HG03520 (cell line): ENCODE results near the gene CNTNAP2.

Experiments
- ATAC-seq: cut with Tn5 transposase; IDR thresholded peaks from one replicate; pipeline ENCODE4 v1.9.1; 2021; ENCODE audit warnings: mild to moderate bottlenecking, moderate library complexity; ENCODE audit not compliant: unreplicated experiment

The CNTNAP2 gene

DNA sequence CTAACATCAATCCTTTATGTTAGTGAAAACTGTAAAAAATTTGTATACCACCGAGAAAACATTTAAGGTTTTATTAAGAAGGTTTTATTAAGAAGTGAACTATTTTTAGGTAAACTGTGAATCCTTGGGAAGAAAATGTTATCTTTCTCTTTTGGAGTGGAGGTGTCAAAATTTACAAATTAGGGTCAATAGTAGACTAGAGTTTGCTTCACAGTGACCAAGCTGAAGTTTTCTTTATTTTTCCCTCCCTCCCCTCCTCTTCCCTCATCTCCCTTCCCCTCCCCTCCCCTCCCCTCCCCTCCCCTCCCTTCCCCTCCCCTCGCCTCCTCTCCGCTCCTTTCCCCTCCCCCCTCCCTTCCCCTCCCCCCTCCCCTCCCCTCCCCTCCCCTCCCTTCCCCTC, 168.8 kb downstream of the CNTNAP2 start:
- no peak for ATAC-seq

DNA sequence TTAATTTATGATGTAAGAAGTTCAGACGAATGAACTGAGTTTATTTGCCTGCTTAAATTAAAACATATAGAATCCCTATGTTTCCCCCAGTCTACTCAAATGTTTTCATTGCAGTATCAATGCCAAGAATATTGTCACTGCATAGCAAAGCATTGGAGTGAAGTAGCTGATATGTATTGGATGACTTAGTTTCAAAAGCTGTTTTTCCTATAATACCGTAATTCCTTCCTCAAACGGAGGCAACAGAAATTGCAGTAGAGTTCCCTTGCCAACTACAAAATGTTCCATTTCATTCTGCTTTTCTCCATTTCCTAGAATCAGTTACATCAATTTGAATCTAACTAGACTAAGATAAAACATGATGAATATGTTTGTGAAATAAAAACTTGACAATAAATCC, 174.1 kb downstream of the CNTNAP2 start:
- no peak for ATAC-seq

DNA sequence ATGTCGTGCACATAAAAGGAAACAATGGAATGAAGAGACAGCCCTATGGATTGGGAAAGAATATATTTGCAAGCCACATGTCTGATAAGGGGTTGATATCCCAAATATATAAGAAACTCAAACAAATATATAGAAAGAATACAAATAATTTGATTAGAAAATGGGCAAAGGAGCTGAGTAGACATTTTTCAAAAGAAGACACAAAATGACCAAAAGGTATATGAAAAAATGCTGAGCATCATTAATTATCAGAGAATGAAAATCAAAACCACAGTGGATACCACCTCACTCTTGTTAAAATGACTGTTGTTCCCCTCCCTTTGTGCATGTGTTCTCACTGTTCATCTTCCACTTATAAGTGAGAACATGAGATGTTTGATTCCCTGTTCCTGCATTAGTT, 175.3 kb downstream of the CNTNAP2 start:
- ATAC-seq: no peak

DNA sequence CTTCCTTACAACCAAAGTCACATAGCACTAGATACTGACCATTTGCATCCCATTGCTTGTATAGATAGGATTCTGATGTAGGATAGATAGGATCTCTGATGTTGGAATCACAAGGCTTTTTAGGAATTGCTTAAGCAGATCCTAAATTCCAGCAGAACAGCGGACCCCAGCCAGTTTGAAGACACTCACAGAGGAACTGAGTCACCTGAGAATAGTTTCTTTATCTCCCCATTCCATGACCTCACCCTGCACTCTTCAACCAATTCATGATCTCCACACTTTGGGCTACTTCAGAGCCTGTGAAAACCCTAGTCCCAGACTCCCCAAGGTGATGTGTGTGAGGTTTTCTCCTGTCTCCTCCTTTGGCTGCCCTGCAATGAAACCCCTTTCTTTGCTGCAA, 179.4 kb downstream of the CNTNAP2 start:
- ATAC-seq: no peak

DNA sequence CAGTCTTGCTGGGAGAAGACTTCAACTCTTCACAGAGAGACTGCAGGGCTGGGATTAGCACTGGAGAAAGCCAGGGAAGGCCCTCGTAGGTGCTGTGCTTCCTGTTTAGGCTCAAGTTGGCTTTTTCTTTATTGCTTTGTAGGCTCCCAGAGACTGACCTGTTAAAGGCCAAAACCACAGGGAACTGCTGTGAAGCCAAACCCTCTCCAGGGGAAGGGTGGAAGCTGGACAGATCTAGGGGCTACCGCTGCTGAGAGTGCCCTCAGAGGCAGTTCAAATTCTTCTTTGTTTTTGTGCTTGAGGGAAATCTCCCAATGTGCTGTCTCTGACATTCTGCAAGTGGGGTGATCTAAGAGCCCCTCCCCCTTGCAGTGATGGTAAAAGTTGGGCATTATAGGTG, 198.4 kb downstream of the CNTNAP2 start:
- ATAC-seq: no peak

DNA sequence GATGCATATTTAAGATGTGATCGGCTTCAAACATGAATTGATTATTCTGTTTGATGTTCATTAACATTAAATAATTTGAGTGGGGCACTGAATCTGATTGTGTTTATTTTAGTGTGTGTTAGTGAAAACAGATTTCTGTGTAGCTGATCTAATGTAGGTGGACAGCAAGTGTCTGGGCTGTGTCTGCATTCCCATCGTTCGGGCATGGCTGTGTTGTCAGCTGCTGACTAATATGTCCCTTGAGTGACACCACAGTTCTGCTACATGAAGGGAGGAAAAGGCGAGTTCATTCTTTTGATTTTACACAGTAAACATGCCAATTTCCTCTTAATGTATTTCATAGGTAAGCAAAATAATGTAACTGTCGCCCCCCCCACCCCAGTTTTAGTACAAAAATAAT, 203.0 kb downstream of the CNTNAP2 start:
- no peak for ATAC-seq

DNA sequence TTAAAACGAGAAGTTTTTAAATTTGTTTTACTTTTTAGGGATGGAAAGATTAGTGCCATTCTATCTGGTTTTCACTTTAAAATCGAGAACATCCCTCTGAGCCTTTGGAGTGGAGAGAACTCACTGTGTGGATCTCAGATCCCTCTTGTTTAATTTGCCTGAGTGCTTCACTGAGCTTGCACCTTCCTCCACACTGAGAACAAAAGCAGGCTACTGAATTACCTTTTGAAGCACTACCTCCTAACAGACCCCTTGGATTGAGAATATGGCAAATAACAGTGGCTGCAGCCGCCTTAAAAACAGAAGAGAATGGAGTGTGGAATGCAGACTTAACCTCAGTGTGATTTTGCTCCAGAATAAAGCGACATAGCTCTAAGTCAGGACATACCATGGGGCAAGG, 204.7 kb downstream of the CNTNAP2 start:
- no peak for ATAC-seq

DNA sequence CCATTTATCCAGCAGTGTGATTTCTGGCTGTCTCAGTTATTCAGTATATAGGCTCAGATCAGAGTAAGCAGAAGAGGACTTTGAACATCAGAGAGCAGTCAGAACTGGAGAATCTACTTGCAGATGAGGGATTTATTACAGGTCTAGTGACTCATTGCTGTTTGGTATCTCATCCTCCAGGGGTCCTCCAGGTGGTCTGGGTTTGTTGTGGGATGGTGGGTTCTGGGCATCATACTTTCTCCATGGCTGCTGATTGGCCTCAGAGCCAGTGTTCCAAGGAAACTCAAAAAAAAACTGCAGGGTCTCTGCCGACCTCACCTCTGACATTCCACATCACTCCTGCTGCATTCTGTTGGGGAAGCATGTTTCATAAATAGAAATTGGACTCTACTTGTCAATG, 214.8 kb downstream of the CNTNAP2 start:
- ATAC-seq: no peak

DNA sequence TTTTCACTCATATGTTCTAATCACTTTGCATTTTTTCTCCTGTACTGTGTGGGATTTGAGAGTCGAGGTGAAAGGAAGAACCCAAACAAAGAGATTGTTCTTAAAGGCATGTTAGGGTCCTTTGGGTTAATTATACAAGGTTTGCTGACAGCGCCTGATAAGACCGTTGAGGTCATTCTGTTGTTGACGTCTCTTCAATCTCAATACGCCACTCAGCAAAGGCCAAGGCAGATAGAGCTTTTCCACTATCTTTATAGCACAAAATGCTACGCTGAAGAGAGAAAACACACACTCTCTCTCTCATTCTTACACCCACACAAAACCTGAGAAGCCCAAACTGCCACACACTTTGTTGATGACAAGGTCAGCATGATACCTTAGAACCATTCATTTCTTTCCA, 228.7 kb downstream of the CNTNAP2 start:
- no peak for ATAC-seq

DNA sequence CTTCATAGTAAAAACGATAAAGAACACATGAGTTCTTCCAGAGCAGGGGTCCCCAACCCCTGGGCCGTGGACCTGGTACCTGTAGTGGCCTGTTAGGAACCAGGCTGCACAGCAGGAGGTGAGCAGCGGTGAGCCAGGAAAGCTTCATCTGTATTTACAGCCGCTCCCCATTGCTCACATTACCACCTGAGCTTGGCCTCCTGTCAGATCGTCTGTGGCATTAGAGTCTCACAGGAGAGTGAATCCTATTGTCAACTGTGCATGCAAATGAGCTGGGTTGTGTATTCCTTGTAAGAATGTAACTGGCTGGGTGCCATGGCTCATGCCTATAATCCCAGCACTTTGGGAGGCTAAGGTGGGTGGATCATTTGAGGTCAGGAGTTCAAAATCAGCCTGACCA, 229.5 kb downstream of the CNTNAP2 start:
- no peak for ATAC-seq

DNA sequence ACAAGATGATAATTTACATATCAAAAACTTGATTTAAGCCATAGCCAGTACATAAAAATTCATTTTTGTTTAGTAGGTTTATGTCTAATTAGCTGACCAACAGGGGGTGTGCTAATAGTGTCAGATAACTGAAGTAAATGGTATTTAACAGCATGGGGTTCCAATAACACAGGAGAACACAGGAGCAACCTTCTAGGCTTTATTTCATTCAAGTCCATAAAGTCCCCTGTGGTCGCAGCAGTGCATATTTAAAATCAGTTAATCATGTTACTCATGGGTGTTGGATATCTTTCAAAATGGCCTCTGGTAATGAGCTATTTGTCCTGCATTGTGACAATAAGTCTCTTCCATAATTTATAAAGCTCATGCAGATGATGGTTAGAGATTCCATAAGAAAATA, 238.6 kb downstream of the CNTNAP2 start:
- ATAC-seq: no peak

DNA sequence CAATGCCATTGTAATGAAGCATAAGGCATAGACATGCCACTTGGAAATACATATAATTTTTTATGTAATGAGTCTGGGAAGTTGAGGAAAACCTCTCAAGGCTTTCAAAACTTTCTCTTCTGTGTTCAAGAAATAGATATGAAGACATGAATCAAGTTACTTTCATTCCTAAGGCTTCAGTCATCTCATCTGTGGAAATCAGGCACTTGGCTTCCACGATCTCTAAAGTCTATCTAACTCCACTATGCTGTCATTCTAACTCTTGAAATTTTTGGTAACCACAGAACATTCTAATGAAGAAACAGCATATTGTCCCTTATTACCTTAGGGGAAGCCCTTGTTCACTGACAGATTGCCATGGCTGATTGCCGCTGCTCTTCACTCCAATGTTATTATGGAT, 242.6 kb downstream of the CNTNAP2 start:
- no peak for ATAC-seq

DNA sequence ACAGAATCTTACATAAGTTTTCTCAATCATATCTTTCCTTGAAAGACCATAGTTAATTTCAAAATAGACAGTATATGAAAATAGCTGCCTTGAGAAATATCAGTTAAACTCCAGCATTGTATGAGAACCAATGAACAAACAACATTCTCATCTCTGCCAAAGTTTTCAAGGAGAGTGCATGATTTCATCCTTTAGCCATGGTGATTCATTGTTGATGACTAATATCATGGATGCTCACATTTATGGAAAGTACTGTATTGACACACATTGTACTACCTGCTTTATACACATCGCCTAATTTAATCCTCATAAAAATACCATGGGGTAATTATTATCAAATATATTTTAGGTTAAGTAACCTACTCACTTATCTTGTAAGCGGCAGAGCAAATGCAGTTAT, 250.3 kb downstream of the CNTNAP2 start:
- no peak for ATAC-seq

DNA sequence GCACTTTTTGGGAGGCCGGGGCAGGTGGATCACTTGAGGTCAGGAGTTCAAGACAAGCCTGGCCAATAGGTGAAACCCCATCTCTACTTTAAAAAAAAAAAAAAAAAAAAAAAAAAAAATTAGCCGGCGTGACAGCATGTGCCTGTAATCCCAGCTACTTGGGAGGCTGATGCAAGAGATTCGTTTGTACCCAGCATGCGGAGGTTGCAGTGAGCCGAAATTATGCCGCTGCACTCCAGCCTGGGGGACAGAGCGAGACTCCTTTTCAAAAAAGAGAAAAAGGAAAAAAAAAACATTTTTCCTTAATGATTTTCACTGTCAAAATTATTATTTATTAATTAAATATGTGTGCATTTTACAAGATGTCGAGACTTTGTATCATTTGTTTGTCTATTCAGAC, 253.6 kb downstream of the CNTNAP2 start:
- ATAC-seq: no peak

DNA sequence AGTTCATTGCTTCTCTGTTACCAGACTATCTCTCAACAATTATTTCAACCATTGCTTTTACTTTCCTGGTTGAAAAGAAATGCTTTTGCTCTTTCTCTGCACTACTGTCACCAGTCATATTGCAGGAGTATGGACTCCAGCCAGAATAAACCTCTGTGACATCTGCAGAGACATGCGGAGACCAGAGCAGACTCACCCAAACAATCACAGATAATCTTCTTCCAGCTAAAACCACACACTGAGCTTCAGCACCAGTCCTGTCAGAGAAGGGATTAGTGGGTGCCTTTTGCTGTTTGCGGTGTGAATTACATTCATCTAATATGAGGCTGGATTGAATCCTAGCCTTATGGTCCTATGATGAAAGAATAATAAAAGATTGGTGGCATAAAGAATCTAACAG, 258.6 kb downstream of the CNTNAP2 start:
- no peak for ATAC-seq

DNA sequence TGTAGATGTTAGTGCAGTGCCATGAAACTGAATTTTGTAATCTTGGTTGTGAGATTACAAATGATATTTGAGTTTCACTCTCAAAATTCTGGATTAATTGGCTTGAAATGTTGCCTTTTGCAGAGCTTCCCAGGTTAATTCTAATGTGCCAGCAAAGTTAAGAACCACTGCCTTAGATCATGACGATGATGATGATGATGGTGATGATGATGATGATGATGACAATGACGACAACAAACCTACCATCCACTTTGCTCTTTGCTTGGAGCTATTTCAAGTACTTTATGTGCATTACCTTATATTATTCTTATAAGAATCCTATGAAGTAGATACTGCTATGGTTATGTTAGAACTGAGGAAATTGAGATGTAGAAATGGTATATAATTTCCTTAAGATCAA, 261.6 kb downstream of the CNTNAP2 start:
- ATAC-seq: no peak

DNA sequence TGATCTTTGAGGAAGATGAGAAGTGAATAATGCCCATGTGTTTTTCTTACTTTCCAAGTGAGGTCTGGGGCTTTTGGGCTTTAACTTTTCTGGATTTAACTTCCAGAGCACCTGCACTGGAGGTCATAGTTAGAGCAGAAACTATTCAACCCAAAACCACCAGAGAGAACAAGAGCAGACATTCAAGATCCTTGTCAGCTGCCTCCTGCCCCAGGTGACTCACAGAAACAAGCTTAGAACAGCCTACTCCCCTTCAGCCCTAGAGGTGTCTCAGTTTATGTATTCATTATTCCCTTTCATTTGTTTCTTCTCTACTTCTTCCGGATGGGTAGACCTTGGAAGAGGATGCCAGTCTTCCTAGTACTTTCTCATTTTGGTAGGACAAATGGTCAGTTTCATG, 270.5 kb downstream of the CNTNAP2 start:
- ATAC-seq: no peak

DNA sequence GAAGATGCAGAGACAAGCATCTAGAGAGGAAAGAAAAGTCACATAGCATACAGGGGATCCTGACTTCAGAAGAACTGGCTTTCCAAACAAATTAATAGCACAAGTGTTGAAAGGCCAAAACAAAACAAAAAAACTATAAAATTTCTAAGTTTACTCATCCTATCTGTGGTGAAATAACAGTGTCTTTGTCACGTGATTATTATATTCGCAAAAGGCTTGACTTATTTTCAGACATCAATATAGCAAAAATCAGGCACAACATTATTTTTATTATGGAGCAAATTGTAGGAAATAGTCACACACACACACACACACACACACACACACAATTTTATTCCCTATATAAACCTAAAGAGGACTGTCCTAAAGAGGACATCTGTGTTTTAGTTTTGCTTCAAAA, 272.3 kb downstream of the CNTNAP2 start:
- ATAC-seq: no peak

DNA sequence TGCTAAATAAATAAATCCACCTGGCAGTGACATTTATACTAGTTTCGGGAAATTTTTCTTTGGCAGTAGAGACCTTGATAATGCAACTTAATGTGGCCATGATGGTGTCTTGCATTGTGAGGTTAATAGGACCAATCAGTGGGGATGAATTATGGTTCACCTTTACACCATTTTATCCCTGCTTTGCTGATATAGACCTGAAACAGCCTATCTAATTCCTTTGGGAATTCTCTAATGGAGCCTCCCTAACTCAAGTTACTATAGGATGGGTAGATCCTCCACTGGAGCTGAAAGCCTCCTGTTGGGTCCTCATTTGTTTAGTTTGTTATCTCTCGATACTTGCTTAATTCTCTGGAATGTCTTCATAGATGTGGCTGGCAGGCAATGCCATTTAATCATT, 276.7 kb downstream of the CNTNAP2 start:
- ATAC-seq: no peak

DNA sequence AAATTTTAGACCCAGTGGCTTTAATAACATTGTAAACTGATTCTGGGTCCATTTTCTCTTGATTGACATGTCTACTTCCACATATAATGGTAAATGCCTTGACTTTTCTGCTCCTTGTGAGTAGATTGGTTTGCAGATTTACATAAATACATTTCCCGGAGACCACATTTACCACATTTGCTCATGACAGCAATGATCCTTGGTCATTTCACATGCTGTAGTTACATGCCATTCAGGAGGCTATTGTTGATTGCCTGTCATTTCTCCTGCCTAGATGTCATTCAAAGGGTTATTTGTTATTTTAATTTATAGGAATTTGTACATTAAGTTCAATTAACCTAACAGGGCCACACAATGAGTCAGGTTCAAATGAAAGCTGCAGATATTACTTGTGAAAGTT, 280.5 kb downstream of the CNTNAP2 start:
- ATAC-seq: no peak

DNA sequence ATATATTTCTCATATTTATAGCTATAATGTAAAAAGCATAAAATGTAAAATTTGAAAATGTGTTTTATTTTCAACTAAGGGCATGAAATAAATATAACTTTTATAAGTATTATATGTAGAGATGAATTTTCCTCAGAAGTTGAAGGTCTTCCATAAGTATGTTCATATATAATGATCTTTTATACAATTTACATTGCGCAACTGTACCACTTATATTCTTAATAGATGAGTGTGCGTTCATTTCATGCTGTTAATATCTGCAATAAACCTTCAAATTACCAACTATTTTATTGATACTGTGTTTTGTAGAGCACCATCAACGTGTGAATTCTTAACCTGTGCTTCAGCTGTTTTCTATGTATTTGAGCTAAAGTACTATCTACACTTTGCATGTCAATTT, 285.3 kb downstream of the CNTNAP2 start:
- ATAC-seq: no peak

DNA sequence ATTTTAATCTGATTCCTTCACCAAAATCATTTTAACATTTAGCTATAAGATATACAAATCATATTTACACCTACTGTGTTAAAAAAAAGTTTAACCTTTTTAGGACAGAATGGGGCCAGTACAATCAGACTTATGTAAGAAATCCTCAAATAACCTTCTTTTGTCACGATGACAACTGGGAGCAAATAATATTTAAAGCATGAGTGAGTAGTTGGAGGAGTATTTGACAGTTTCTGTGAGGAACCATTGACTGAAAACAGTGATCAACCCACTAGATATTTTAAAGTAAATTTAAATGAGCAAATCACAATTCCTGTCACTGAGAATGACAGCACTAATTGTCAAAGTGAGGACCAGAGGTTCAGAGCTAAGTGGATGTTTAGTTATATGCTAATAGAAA, 289.1 kb downstream of the CNTNAP2 start:
- no peak for ATAC-seq

DNA sequence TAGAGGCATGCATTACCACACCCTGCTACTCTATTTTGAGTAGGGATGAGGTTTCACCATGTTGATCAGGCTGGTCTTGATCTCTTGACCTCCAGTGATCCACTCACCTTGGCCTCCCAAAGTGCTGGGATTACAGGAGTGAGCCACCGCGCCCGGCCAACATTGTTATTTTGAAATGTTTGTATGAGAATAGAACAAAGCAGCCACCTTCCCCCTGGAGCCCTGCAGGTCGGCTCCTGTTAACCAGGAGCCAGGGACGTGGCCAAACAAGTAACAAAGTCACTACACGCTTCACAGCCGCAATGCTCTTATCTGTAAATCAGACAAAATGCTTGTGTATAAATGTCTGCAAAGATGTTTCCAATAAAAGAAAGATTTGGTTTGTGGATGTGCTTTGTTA, 295.4 kb downstream of the CNTNAP2 start:
- ATAC-seq: no peak

DNA sequence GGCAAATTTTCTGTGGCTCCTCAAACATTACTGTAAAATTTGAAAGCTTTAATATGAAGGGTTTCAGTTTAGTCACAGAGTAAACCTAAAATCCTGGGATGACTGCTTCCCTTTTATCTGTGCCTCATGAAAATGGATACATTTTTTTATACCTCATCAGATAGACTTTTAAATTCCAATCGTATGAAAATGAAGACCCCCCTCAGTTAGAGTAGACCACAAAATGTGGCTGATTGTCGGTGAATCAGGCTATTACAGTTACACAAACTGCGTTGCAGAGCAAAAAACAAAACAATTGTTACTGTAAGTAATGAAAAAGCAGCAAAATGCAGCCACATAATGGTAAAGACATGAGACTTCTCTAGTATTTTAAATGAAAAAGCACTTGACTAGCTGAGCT, 296.2 kb downstream of the CNTNAP2 start:
- no peak for ATAC-seq
